C4-2B (cell line): Measurements from ENCODE around the gene ZSCAN5A.
"Not testable (repeated sequence)": the region's sequence is repeated elsewhere in the genome, so short reads cannot be mapped to it uniquely, and the experiment has no call there.

Experiments used
- H3K27ac ChIP-seq: fragments of 450-650 bp; 2 replicates; pipeline ENCODE4 v1.5.1; 2017
- CTCF ChIP-seq: fragments of 450-650 bp; conservative IDR thresholded peaks from 2 replicates; pipeline ENCODE4 v1.5.1; 2017; ENCODE audit warnings: mild to moderate bottlenecking
- ZFX ChIP-seq: fragments of 450-650 bp; IDR thresholded peaks from 2 replicates; pipeline ENCODE4 v1.6.1; 2017

The ZSCAN5A gene

GRCh38 chr19:56270676-56271075 is 44.0 kb downstream of the ZSCAN5A start:
- TF ChIP-seq CTCF (no peak), ZFX (no peak)
- H3K27ac ChIP-seq = no peak overlapping the region

DNA sequence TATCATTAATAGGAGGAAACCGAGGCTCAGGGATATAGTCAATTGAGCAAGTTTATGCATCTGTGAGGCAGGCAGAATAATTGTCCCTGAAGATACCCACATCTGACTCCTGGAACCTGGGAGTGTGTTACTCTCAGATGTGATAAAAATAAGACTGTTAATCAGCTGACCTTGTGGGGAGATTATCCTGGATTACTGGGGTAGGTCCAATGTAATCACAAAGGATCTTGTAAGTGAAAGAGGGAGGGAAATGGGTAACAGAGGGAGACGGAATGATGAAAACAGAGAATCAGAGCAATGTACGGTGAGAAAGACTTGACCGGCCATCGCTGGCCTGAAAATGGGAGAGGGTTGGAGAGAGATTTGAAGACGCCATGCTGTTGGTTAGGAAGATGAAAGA is 45.3 kb downstream of the ZSCAN5A start:
- no peak overlapping the region for H3K27ac ChIP-seq
- TF ChIP-seq CTCF (no peak), ZFX (no peak)

- no peak for TF ChIP-seq ZFX
- no peak for TF ChIP-seq CTCF
- H3K27ac ChIP-seq = no peak overlapping the region
Measured at GRCh38 chr19:56266051-56266450, 48.6 kb downstream of the ZSCAN5A start.

- TF ChIP-seq CTCF (no peak), ZFX (no peak)
- no peak overlapping the region for H3K27ac ChIP-seq
Measured at GRCh38 chr19:56263319-56263718, 51.3 kb downstream of the ZSCAN5A start.

DNA sequence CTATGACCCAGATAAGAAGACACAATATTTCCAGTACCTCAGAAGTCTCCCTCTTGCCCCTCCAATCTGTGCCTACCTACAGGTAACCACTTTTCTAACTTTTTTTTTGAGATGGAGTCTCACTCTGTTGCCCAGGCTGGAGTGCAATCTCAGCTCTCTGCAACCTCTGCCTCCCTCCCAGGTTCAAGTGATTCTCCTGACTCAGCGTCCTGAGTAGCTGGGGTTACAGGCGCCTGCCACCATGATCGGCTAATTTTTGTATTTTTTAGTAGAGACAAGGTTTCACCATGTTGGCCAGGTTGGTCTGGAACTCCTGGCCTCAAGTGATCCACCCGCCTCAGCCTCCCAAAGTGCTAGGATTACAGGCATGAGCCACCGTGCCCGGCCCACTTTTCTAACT is 52.7 kb downstream of the ZSCAN5A start:
- H3K27ac ChIP-seq = not testable (repeated sequence)

- TF ChIP-seq ZFX (no peak), CTCF (no peak)
- H3K27ac ChIP-seq = no peak overlapping the region
Measured at GRCh38 chr19:56261145-56261544, 53.5 kb downstream of the ZSCAN5A start.

GRCh38 chr19:56258272-56258671 is 56.4 kb downstream of the ZSCAN5A start:
- no peak overlapping the region for H3K27ac ChIP-seq
- TF ChIP-seq ZFX (no peak), CTCF (no peak)

DNA sequence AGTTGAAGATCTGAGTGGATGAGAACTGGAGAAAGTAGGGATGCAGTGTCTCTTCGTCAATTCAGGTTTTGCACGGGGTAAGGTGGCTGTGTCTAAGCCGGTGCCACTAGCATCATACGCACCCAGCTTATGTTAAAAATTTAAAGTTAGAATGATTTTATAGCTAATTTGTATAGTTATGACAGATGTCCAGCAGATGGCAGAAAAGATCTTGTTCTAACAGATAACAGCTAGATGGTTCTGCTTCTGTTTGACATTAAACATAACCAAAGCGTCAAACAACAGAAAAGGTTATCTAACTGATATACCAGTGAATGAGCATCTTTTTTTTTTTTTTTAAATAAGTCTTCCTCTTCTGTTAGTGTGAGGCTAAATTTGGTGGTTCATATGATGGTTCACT is 60.9 kb downstream of the ZSCAN5A start:
- no peak overlapping the region for H3K27ac ChIP-seq
- TF ChIP-seq ZFX (no peak), CTCF (no peak; the same call in 1 of the 2 replicates)
